Choroid plexus epithelial cell (primary cell): ENCODE data around the gene MVB12B.

Experiments used
- DNase-seq: peaks from one replicate; pipeline ENCODE4 v3.0.0-alpha.2; 2010; ENCODE audit warnings: low read depth
- H3K4me3 ChIP-seq: 2 replicates; pipeline ENCODE4 v1.5.1; 2011; ENCODE audit warnings: low read depth, mild to moderate bottlenecking, control low read depth, low read length, moderate library complexity
- CTCF ChIP-seq: conservative IDR thresholded peaks from 2 replicates; pipeline ENCODE4 v1.5.1; 2011; ENCODE audit warnings: low read depth, mild to moderate bottlenecking, control low read depth, inconsistent platforms, low read length, moderate library complexity

The MVB12B gene

GRCh38 chr9:126375386-126375785 lies 48.8 kb downstream of the MVB12B start:
- no peak overlapping the region for H3K4me3 ChIP-seq
- TF ChIP-seq CTCF, result peak; percentile 30
- peak; percentile 45 for DNase-seq

- no peak for DNase-seq
- no peak for TF ChIP-seq CTCF
- no peak overlapping the region for H3K4me3 ChIP-seq
Observed at GRCh38 chr9:126376311-126377175, 49.9 kb downstream of the MVB12B start.

DNA sequence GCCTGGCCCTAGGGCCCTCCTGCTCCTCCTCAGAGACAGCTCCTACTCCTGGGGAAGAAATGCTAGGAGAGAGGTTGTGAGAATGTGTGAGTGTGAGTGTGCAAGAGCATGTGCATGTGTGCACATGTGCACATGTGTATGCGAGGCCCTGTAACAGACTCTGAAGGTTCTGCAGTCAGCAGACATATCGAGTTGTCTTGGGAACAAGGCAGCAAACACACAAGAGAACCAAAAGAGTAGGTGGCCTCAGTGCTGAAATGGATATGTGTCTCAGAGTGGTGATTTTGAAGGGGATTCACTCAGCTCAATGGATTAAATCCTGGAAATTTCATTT lies 50.5 kb downstream of the MVB12B start:
- no peak for DNase-seq
- no peak overlapping the region for H3K4me3 ChIP-seq

GRCh38 chr9:126377536-126377935 lies 50.9 kb downstream of the MVB12B start:
- DNase-seq, result no peak
- H3K4me3 ChIP-seq, result no peak overlapping the region
- no peak for TF ChIP-seq CTCF

More for the DNA sequence above, 50.5 kb downstream of the MVB12B start:
- TF ChIP-seq CTCF, result no peak

DNA sequence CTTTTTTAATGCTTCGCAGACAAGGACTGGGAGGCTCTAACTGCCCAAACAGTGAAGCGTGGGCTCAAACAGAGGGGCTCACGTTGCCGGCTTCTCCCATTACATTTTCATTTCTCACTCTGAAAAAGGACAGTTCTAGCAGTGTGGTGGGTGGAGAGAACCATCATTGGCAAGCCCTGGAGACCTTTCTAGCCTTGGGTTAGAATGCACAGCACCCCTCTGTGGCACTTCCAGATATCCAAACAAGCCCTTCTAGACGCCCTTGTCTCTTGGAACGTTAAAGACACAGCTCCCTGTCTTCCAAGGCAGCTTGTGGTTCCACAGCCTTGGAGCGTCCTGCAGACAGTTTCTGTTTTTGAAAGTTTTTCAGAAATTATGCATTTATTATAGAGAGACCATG lies 52.1 kb downstream of the MVB12B start:
- TF ChIP-seq CTCF, result no peak
- no peak overlapping the region for H3K4me3 ChIP-seq
- no peak for DNase-seq

GRCh38 chr9:126379661-126380360 lies 53.2 kb downstream of the MVB12B start:
- H3K4me3 ChIP-seq, result no peak overlapping the region
- no peak for DNase-seq
- TF ChIP-seq CTCF, result no peak
